DMS79 treated with DMSO at 0.1 percent for 48 hours (cell line): ENCODE results near the gene ACY1.

Experiments
- DNase-seq: peaks from one replicate; lab custom pipeline; 2025; lab: John Stamatoyannopoulos, UW

ACY1 gene

DNA sequence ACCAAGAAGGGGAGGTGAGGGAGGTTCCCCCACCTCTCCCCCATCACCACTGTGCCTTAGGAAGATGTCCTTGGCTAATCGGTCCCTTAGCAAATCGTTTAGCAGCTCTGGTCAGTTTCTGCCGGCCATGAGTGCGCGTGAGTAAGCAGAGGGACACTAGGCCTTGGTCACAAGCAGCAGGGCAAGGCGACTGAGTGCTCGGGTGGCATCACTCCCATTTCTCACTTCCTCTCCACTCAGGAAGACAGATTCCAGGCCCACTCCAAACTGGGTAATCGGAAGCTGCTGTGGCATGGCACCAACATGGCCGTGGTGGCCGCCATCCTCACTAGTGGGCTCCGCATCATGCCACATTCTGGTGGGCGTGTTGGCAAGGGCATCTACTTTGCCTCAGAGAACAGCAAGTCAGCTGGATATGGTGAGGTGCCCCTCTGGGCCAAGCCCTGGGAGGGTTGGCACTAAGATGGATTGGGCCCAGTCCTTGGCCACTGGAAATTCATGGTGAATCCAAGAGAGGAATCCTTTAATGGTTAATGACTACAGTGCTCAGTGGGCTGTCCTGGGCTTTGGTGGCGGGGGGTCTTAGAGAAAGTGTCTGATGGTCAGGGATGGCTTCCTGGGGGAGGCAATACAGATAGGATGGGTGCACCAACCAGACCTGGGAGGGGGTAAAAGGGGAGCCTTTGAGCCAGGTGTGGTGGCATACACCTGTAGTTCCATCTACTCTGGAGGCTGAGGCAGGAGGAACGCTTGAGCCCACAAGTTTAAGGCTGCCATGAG is 37.2 kb upstream of the ACY1 start:
- no peak for DNase-seq

DNA sequence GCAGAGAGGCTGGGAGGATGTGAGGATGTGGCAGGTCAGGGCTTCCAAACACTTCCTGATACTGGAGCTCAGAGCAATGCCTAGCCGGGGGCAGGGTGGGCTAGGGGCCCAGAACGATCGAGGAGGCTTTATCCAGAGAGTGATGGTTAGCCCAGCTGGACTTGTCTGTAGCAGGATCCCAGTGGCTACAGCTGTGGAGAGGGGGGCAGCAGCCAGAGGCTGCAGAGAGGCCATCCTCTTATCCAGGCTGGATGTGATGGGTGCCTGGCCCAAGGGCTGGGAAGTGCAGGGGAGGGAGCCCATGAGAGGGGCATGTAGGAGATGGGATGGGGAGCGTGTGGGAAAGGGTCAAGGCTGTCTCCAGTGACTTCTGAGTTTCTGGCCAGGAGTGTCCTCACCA is 36.5 kb upstream of the ACY1 start:
- DNase-seq, result no peak

DNA sequence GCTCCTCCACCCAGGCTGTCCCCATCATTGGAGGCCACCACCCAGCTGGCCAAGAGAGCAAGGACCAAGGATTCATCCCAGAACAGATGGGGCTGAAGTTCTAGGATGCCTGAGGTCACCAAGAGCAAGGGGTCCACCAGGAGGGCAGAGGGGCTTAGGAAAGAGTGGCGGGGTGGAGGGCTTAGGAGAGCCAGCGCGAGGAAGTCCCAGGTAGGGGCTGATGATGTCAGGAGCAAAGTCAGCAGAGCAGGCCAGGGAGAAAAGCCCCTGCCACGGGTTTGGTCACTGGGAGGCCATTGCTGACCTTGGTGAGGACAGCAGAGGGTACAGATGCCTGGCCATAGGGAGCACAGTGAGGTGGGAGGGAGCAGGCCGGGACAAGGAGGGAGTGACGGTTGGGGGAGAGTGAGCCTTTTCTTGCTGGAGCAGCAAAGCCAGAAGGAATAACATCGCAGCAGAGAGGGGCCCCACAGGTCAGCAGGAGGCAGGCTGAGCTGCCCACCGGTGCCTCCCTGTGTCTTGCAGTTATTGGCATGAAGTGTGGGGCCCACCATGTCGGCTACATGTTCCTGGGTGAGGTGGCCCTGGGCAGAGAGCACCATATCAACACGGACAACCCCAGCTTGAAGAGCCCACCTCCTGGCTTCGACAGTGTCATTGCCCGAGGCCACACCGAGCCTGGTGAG is 36.0 kb upstream of the ACY1 start:
- DNase-seq, result no peak

DNA sequence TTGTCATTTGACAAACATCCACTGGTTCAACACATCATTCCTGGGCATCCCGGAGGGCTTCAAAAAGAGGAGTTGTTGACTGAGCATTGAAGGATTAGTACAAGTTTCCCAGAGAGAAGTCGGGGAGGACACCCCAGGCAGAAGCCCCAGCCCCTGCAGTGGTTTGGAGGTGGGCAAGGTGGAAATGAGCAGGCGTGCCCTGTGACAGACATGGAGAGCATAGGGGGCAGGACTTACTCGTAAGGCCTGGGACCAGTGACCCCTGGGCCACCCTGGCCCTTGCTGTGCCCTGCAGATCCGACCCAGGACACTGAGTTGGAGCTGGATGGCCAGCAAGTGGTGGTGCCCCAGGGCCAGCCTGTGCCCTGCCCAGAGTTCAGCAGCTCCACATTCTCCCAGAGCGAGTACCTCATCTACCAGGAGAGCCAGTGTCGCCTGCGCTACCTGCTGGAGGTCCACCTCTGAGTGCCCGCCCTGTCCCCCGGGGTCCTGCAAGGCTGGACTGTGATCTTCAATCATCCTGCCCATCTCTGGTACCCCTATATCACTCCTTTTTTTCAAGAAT is 35.2 kb upstream of the ACY1 start:
- DNase-seq, result no peak

DNA sequence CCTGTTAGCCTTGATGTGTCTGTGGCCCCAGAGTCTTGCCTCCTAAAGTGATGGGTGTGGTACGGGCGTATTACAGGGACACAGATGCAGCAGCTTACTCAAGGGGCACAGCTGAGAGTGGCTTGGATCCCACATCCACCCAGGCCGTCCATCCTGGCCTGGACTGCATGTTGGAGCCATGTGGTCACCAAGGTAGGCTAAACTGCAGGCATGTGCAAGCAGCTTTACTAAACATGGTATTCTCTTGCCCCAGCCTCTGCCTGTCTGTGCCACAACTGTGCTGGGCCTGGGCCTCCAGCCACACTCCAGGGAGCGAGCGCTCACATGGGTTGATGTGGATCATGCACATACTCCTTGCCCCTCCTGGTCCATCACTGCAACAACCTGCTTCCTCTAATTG is 34.2 kb upstream of the ACY1 start:
- DNase-seq, result no peak

DNA sequence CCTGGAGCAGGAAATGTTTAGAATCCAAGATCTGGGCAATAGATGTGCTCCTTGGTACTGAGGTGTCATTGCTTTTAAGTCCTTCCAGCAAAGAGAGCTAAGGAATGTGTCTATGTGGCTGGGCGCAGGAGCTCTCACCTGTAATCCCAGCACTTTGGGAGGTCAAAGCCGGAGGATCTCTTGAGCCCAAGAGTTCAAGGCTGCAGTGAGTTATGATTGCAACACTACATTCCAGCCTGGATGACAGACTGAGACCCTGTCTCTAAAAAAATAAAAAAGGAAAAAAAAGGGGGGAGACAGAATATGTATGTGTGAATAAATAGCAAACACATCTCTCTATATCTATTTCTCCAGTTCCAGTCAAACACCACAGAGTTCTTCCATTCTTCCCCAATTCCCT is 32.4 kb upstream of the ACY1 start:
- no peak for DNase-seq

DNA sequence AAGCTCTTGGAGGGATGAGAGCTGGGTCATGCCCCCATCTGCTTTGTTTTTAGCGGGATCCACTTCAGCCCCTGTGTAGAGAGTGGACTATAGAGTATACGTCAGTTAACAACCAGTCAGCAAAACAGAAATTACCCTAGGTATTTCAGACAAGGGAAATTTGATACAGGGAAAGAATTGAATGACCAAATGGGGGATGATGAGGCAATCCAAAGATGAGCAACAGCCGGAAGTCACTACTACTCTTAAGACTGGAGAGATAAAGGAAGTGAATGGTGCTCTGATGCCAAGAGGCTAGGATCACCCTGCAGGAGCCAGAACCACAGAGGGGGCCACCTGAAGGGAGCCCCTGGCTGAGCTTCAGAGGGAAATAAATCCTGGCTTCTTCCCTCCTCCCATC is 29.9 kb upstream of the ACY1 start:
- no peak for DNase-seq

DNA sequence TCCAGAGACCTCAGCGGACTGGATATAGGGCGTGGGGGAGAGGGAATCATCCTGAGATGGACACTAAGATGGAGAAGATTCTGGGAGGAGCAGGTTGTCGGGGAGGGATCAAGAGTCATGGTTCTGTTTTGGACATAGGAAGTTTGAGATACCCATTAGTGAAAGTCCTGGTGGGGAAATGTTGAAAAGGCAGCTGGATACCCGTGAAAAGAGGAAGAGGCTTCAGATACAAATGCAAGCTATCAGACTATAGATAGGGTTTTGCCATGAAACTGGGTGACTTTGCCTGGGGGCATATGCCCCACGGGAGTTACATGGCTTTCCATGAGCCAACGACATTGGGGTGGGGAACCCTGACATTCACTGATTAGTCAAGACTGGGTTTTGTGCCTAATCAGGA is 29.2 kb upstream of the ACY1 start:
- DNase-seq, result no peak

DNA sequence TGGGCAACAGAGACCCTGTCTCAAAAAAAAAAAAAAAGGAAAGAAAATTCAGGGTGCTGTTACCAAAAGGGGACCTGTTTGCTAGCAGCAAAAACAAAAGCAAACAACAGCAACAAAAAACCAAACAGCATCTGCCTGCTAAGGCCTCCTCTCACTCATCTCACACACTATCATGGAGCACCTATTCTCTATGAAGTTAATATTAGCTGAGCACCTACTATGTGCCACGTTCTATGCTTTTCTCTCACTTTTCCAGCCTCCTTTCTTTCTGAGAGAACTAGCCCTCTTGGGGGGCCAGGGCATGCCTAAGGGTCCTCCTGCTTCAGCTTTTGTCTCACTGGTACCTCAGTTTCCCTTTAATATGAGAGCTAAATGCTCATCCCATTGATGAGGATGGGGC is 28.6 kb upstream of the ACY1 start:
- DNase-seq, result no peak

DNA sequence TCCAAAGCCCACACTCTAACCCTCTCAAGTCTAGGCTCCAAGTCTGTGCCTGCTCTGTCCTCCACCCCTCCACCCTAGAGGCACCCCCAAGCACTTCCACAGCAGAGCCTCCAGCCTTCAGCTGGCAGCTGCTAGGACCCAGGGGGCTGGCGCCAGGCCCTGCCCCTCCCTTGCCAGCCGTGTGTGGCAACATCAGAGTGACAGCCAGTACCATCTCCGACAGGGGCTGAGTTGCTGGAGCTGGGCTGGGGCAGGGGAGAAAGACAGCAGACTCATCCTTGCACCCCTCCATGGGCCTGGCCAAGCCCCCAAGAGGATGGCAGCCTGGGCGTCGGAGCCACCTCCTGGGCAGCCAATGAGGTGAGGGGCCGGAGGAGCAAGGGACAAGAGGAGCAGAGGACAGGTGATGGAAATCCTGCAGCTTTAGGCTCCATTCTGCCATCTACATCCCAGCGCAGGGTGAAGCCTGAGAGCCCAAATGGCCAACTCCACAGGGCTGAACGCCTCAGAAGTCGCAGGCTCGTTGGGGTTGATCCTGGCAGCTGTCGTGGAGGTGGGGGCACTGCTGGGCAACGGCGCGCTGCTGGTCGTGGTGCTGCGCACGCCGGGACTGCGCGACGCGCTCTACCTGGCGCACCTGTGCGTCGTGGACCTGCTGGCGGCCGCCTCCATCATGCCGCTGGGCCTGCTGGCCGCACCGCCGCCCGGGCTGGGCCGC is 28.0 kb upstream of the ACY1 start, which contains the start of gene GPR62:
TSS of gene GPR62 (plus strand) at position 207 of the 718 bp plus-strand sequence. CDS start at position 479, 272 bp downstream.
- DNase-seq, result no peak

DNA sequence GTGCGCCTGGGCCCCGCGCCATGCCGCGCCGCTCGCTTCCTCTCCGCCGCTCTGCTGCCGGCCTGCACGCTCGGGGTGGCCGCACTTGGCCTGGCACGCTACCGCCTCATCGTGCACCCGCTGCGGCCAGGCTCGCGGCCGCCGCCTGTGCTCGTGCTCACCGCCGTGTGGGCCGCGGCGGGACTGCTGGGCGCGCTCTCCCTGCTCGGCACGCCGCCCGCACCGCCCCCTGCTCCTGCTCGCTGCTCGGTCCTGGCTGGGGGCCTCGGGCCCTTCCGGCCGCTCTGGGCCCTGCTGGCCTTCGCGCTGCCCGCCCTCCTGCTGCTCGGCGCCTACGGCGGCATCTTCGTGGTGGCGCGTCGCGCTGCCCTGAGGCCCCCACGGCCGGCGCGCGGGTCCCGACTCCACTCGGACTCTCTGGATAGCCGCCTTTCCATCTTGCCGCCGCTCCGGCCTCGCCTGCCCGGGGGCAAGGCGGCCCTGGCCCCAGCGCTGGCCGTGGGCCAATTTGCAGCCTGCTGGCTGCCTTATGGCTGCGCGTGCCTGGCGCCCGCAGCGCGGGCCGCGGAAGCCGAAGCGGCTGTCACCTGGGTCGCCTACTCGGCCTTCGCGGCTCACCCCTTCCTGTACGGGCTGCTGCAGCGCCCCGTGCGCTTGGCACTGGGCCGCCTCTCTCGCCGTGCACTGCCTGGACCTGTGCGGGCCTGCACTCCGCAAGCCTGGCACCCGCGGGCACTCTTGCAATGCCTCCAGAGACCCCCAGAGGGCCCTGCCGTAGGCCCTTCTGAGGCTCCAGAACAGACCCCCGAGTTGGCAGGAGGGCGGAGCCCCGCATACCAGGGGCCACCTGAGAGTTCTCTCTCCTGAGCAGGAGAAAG is 27.2 kb upstream of the ACY1 start:
- no peak for DNase-seq

DNA sequence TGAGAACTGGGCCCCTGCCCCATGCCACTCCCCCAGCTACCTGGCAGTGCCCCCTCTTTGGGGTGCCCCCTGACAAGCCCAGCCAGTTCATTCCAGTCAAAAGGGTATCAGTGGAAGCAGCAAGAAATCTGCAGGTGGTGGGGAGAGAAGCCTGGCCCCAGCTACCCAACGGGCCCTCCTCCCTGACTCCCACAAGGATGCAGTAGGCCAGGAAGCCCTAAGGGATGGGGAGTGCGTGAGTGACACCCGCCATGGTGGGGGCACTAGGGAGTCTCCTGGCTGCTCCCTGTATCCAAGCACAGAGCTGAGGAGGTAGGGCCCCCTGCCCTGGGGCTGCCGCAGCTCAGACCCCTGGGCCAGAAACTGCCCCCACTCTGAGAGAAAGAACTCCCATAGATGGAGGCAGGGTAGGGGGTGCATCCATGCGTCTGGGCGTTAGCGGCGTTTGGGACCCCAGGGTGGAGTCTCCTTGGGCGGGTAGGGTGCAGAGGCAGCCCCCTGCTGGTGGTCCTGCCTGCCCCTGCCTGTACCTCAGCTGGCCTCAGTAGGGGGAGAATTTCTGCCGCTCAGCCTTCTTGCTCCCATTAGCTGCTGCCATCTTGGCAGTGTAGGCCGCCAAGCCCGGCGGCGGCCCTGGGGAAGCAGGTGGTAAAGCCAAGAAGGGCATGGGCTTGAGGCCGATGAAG is 25.7 kb upstream of the ACY1 start:
- DNase-seq, result no peak

DNA sequence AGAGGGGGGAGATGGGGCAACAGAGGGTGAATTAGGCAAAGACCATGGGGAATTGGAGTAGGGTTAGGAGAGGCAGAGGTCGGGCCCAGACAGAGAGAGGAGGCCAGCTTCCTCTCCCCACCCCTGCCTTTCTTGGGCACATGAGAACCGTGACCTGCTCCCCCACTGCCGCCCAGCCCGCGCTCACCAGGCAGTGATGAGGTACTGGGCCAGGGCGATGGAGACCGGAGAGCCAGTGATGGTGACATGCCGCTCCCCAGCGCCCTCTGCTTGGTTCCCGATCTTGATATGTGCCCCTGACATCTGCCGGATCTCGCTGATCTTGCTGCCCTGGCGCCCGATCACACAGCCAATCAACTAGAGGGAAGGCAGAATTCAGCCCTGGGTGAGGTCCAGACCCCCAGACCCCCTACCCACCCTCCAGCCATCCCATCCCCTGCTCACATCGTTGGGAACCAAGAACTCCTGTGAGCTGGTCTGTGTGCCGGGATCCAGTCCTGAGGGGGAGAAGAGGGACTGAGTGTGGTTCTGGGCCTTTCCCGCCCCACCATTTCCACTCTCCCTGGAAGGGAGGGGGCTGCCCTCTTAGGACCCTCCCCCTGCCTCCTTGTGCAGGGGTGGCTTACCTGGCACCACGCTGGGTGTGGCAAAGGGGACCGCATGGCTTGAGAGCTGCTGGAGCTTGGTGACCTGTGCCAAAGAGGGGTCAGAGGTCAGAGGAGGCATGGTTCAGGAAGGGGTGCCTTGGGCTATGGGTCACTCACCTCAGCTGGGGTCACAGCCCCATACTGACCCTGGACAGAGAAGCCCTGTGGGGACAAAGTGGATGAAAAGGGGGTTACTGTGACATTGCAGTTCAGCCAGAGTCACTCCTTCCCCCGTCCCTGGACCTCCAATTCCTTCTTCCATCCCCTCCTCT is 24.5 kb upstream of the ACY1 start:
- no peak for DNase-seq

DNA sequence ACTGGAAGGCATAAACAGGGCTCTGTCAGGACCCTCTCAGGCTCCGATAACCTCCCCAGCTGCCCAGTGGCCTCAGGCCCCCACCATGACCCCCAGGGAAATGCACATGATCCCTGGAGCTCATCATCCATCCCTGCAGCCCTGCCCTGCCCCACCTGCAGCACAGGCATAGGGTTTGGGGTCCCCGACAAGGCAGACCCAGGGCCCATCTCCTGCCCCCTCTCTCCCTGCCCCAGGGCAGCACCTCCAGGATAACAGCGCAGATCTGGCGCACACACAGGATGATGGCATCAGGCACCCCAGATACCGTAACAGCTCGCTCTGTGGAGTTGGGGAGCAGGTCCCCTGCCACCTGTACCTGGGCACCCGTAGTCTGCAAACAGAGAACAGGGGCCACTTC is 23.7 kb upstream of the ACY1 start:
- DNase-seq, result no peak

DNA sequence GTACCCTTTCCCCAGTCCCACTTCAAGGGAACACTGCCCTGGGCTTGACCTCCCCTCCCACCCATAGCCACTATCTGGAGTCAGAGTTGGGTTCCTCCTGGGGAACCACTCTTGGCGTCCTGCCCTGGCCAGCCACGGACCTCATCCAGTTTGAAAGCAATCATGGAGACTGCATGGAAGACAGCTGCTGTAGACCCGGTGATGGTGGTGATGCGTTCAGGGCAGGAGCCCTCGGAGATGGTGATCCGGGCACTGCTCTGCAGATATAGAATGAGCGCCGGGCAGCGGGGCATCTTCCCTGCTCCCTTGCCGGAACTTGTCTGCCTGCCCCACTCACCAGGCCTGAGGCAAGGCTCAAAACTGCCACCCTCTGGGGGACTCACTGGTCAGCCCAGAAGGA is 22.9 kb upstream of the ACY1 start:
- DNase-seq, result no peak

DNA sequence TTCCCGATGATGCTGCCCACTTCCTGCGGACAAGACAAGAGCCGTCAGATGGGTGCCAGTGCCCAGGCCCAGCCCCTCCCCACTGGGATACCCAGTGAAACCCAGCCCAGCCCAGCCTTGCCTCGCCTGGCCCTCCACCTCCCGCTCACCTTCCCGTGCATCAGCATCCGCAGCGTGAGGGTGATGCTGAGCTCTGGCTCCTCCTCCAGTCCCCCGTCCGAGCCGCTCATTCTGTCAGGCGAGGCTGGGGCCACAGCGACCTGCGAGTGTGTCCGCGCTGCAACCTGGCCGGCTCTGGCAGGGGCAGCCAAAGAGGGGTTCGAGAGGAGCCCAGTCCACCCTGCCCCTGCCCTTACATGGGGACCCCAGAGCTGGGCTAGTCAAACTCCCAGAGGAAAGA is 22.3 kb upstream of the ACY1 start:
- DNase-seq, result no peak

DNA sequence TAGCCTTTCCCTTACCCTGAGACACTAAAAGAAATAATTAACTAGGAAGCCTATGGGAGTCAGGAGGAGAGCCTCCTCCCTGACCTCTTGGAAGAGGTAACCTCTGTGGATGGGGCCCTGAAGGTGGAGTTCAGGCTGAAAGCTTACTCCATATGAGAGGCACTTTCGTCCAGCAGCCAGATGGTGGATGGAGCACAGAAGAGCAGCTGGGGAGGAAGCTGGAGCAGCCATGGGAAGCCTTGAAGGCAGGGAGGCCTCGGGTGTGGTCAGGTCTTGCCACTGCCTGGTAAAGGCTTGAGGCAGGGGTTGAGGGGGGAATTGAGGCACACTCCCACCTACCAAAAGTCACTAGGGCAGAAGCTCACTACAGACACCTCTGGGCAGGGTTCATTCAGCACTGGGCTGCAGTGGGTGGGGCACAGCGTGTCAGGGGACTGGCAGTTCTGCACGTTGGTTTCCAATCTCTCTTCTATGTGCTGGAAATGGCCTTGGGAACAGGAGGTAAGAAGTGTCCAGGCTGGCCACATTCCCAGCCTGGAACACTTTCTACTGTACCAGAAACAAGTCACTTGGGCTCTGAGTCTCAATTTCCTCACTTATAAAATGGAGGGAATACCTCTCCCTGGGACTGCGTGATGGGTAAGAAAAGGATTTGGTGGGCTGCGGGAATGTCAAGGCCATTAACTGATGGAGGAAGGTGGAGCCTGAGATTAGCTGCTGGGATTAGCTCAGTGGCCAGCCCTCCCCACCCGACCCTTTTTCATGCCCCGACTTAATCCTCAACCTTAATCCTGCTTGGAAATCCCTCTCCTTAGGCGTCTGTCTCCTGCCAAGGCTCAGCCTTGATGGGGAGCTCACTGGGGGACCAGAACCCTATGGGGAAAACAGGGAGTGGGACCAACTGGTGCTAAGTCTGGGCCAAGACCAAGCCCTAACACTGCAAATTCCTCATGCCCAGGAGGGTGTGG is 21.4 kb upstream of the ACY1 start:
- no peak for DNase-seq

DNA sequence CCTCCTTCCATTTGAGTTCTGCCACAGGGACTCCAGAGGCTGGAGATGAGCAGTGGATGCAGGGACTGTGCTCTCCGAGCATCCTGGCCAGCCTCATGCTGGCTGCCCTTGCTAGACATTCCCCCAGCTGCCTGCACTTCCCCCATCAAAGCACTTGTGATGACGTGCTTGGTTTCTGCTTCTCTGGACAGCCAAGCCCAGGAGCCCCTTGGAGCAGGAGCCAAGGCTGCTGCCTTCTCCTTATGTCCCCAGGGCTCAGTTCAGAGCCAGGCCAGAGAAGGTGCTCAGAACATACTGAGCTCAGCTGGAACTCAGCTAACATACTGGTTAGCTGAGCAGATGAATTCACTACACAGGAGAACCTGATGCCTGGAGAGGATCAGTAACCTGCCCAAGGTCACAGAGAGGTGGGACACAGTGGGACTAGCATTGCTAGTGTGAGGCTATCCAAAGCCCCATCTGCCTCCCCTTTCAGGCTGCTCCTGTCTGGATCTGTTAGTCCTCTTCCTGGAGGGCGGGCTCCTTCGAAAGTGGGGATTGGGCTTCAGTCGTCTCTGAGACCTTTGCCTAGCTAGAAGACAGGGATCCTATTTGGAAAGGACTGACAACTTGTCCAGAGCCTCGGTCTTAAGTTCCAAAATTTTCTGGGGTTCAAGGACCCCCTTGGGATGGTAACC is 20.3 kb upstream of the ACY1 start:
- no peak for DNase-seq
